ENCODE measurements around the gene PNKD.

Gene PNKD

DNA sequence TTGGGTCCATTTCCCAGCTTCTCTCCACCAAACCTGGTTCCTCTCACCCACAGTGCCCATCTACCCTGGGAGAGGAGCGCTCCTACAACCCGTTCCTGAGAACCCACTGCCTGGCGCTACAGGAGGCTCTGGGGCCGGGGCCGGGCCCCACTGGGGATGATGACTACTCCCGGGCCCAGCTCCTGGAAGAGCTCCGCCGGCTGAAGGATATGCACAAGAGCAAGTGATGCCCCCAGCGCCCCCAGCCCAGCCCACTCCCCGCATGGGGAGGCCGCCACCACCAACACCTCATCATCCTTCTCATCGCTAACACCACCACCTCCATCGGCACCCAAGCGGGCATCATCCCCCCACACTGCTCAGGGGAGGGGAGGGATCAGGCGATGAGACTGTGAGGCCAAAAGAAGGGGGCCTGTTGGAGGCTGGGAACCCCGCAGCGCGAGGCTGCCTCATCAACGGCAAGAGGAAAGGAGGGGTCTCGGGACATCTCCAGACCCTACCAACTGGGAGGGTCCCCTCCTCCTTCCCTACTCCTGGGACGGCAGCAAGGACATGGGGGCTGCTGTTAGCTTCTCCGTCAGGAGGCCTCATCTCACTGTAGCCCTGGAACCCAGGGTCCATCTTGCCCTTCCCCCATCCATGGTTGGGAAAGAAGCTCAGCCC lies 74.6 kb downstream of the PNKD start:
- H3F3A ChIP-seq (ENCODE audit: insufficient read depth), result no peaks in the 10 kb centered on the region
- H3K27ac ChIP-seq (ENCODE audit: low read depth, low read length), result no peak overlapping the region
- no peak for TF ChIP-seq EZH2phosphoT487 (conservative IDR thresholded peaks at IDR 0.05; ENCODE audit: low read length)
- TF ChIP-seq, protein P1, sequence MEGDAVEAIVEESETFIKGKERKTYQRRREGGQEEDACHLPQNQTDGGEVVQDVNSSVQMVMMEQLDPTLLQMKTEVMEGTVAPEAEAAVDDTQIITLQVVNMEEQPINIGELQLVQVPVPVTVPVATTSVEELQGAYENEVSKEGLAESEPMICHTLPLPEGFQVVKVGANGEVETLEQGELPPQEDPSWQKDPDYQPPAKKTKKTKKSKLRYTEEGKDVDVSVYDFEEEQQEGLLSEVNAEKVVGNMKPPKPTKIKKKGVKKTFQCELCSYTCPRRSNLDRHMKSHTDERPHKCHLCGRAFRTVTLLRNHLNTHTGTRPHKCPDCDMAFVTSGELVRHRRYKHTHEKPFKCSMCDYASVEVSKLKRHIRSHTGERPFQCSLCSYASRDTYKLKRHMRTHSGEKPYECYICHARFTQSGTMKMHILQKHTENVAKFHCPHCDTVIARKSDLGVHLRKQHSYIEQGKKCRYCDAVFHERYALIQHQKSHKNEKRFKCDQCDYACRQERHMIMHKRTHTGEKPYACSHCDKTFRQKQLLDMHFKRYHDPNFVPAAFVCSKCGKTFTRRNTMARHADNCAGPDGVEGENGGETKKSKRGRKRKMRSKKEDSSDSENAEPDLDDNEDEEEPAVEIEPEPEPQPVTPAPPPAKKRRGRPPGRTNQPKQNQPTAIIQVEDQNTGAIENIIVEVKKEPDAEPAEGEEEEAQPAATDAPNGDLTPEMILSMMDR (IDR thresholded peaks at IDR 0.05; ENCODE audit: insufficient read depth, low read length, poor library complexity, severe bottlenecking), result no peak
- H3K27me3 ChIP-seq (ENCODE audit: low read length), result no peaks in the 10 kb centered on the region
- H3K79me2 ChIP-seq (ENCODE audit: insufficient read depth, low read length), result no peaks in the 10 kb centered on the region
- no peak overlapping the region for H2AFZ ChIP-seq (ENCODE audit: low read depth, low read length, severe bottlenecking)
- no peaks in the 10 kb centered on the region for H3K9me3 ChIP-seq (ENCODE audit: insufficient read depth, low read length)
- H3K9me2 ChIP-seq (replicated peaks; ENCODE audit: insufficient read depth, low read length), result no peaks in the 10 kb centered on the region
- H3K4me2 ChIP-seq (ENCODE audit: low read depth, low read length, poor library complexity, severe bottlenecking), result no peak overlapping the region
- no peak overlapping the region for H3K4me3 ChIP-seq (ENCODE audit: insufficient read depth, low read length, poor library complexity, severe bottlenecking)
- H3K9ac ChIP-seq (ENCODE audit: low read length), result no peak overlapping the region
- no peaks in the 10 kb centered on the region for H3K36me3 ChIP-seq (ENCODE audit: low read length)
- no peaks in the 10 kb centered on the region for H4K20me1 ChIP-seq (ENCODE audit: low read depth, low read length)

DNA sequence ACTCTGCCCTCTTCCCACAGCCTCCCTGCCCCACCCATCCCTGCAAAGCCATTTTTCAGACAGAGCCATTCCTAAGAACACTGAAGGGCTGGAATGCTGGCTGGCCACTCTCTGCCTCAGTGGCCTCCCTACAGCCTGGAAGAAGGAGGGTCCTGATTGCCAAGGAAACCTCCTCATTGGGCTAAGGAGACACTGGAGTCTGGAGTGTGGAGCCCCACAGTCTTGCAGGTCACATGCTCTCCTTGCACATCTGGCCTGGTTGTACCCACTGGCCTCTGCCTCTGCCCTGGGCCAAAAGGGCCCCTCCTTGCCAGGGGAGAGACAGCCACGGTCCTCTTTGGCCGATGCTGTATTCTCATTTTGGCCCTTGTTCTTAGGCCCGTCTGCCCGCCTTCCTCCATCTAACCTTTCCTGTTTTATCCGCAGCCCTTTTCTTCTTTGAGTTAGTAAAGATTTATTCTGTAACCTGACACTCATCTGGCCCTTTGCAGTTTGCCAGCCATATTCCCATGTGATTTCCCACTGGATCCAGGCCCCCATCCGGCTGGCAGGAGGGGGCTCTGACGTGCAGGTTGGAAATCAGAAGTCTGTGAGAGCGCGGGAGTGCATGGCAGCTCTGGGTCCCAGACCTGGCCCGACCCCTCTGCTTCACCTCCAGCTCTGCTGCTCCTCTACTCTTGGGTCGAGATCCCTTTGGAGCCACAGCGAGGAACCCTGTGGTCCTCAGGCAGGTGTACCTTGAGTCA lies 75.3 kb downstream of the PNKD start:
- Histone ChIP-seq H3K9me2 (replicated peaks; ENCODE audit: insufficient read depth, low read length) (no peaks in the 10 kb centered on the region), H3K9ac (ENCODE audit: low read length) (no peak overlapping the region), H3K36me3 (ENCODE audit: low read length) (no peaks in the 10 kb centered on the region), H3F3A (ENCODE audit: insufficient read depth) (no peaks in the 10 kb centered on the region), H3K4me3 (ENCODE audit: insufficient read depth, low read length, poor library complexity, severe bottlenecking) (no peak overlapping the region), H3K27me3 (ENCODE audit: low read length) (no peaks in the 10 kb centered on the region), H3K9me3 (ENCODE audit: insufficient read depth, low read length) (no peaks in the 10 kb centered on the region), H3K27ac (ENCODE audit: low read depth, low read length) (no peak overlapping the region), H3K4me2 (ENCODE audit: low read depth, low read length, poor library complexity, severe bottlenecking) (no peak overlapping the region), H3K79me2 (ENCODE audit: insufficient read depth, low read length) (no peaks in the 10 kb centered on the region), H2AFZ (ENCODE audit: low read depth, low read length, severe bottlenecking) (no peak overlapping the region), H4K20me1 (ENCODE audit: low read depth, low read length) (no peaks in the 10 kb centered on the region)
- TF ChIP-seq, protein P1 (IDR thresholded peaks at IDR 0.05; ENCODE audit: insufficient read depth, low read length, poor library complexity, severe bottlenecking), result no peak
- no peak for TF ChIP-seq EZH2phosphoT487 (conservative IDR thresholded peaks at IDR 0.05; ENCODE audit: low read length)

DNA sequence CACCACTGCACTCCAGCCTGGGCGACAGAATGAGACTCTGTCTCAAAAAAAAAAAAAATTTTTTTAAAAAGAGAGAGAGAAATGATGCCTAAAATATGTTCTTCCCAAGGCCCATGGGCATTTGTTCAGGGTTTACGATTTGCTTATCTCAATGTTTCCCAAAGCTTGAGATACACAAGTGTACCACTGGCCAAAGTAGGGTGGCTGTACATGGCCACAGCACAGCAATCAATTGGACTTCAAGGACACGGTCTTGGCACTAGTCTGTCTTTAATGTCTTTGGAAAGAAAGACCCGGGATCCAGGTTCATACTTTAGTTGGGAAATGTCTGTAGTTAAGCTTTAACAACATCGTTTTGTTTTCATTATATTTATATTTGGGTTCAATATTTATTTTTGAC lies 76.9 kb downstream of the PNKD start:
- no peaks in the 10 kb centered on the region for H3F3A ChIP-seq (ENCODE audit: insufficient read depth)
- no peaks in the 10 kb centered on the region for H4K20me1 ChIP-seq (ENCODE audit: low read depth, low read length)
- no peak overlapping the region for H3K4me3 ChIP-seq (ENCODE audit: insufficient read depth, low read length, poor library complexity, severe bottlenecking)
- H3K9me2 ChIP-seq (replicated peaks; ENCODE audit: insufficient read depth, low read length), result no peaks in the 10 kb centered on the region
- no peak overlapping the region for H3K27ac ChIP-seq (ENCODE audit: low read depth, low read length)
- H3K79me2 ChIP-seq (ENCODE audit: insufficient read depth, low read length), result no peaks in the 10 kb centered on the region
- no peak overlapping the region for H2AFZ ChIP-seq (ENCODE audit: low read depth, low read length, severe bottlenecking)
- peaks cover 5% of the 10 kb centered on the region; the same call in 1 of the 2 replicates for H3K9me3 ChIP-seq (ENCODE audit: insufficient read depth, low read length)
- no peak for TF ChIP-seq EZH2phosphoT487 (conservative IDR thresholded peaks at IDR 0.05; ENCODE audit: low read length)
- TF ChIP-seq, protein P1 (IDR thresholded peaks at IDR 0.05; ENCODE audit: insufficient read depth, low read length, poor library complexity, severe bottlenecking), result no peak
- H3K27me3 ChIP-seq (ENCODE audit: low read length), result no peaks in the 10 kb centered on the region
- H3K9ac ChIP-seq (ENCODE audit: low read length), result no peak overlapping the region
- no peak overlapping the region for H3K4me2 ChIP-seq (ENCODE audit: low read depth, low read length, poor library complexity, severe bottlenecking)
- H3K36me3 ChIP-seq (ENCODE audit: low read length), result no peaks in the 10 kb centered on the region

Measured in SU-DHL-6 (cell line).